ENCODE measurements around the gene PICALM.

DNA sequence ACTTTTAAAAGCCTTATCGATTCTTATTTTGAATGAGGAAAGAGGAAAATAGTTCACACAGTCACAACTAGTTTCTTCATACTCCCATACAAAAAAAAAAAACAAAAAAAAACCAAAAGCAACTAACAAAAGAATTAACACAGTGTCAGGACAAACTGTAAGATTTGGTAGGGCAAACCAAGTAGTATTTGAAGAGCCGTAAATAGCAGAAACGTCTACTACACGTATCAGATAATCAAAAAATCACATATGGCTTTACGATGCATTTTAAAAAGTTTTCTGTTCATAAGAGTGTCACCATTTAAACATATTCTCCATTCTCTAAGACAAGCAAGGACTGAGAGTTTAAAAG lies 2.3 kb downstream of the PICALM start:
- TF ChIP-seq, protein P1, sequence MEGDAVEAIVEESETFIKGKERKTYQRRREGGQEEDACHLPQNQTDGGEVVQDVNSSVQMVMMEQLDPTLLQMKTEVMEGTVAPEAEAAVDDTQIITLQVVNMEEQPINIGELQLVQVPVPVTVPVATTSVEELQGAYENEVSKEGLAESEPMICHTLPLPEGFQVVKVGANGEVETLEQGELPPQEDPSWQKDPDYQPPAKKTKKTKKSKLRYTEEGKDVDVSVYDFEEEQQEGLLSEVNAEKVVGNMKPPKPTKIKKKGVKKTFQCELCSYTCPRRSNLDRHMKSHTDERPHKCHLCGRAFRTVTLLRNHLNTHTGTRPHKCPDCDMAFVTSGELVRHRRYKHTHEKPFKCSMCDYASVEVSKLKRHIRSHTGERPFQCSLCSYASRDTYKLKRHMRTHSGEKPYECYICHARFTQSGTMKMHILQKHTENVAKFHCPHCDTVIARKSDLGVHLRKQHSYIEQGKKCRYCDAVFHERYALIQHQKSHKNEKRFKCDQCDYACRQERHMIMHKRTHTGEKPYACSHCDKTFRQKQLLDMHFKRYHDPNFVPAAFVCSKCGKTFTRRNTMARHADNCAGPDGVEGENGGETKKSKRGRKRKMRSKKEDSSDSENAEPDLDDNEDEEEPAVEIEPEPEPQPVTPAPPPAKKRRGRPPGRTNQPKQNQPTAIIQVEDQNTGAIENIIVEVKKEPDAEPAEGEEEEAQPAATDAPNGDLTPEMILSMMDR (IDR thresholded peaks at IDR 0.05; ENCODE audit: low read depth, low read length), result no peak
- TF ChIP-seq POLR2A (IDR thresholded peaks at IDR 0.05; ENCODE audit: extremely low read depth, insufficient read length), result no peak
- no peak for TF ChIP-seq MYC (IDR thresholded peaks at IDR 0.05; ENCODE audit: low read depth, low read length)
- TF ChIP-seq, protein P2, sequence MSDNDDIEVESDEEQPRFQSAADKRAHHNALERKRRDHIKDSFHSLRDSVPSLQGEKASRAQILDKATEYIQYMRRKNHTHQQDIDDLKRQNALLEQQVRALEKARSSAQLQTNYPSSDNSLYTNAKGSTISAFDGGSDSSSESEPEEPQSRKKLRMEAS (IDR thresholded peaks at IDR 0.05; ENCODE audit: low read depth, low read length), result no peak

All from NB4 (cell line).